Measurements from ENCODE around the gene BSPH1.
"Not testable (repeated sequence)": the region's sequence is repeated elsewhere in the genome, so short reads cannot be mapped to it uniquely, and the experiment has no call there.

The BSPH1 gene

GRCh38 chr19:47920107-47920506 is 71.9 kb downstream of the BSPH1 start:
- DNase-seq (ENCODE audit: low read depth) = not testable (repeated sequence)
